H7 (cell line): Measurements from ENCODE around the gene PPFIA2. TPM values are rescaled to one million over a fixed set of nuclear protein-coding genes. Genes with fewer than 3 reads are reported as not detected.

ENCODE experiments used
- DNase-seq: peaks from one replicate; pipeline ENCODE4 v3.0.0; 2012
- H3K27me3 ChIP-seq: 2 replicates; pipeline ENCODE4 v1.6.0; 2011; ENCODE audit warnings: mild to moderate bottlenecking, low read length; ENCODE audit not compliant: control insufficient read depth, insufficient read depth
- H3K36me3 ChIP-seq: replicated peaks from 2 replicates; pipeline ENCODE4 v1.5.1; 2011; ENCODE audit warnings: low read length; ENCODE audit not compliant: control insufficient read depth, insufficient read depth
- H3K4me3 ChIP-seq: 2 replicates; pipeline ENCODE4 v1.5.1; 2011; ENCODE audit warnings: low read depth, mild to moderate bottlenecking, control low read depth, low read length, moderate library complexity; ENCODE audit not compliant: insufficient read depth
- total RNA-seq: library from RNA; depleted of rRNA; stranded (reverse); fragments of >200 nt; shearing (Covaris generic); gene quantifications from 2 replicates; pipeline ENCODE4 v1.2.3, GENCODE V29; 2014

The PPFIA2 gene
- total RNA-seq, 1 experiment from 2014 or later: 0.03 TPM

- Histone ChIP-seq H3K27me3 (no peaks in the 10 kb centered on the region), H3K36me3 (no peaks in the 10 kb centered on the region), H3K4me3 (no peak overlapping the region)
- DNase-seq: no peak
These were observed 212.3 kb downstream of the PPFIA2 start for GRCh38 chr12:81546811-81547210.

GRCh38 chr12:81543621-81544139, 215.5 kb downstream of the PPFIA2 start:
- H3K4me3 ChIP-seq: no peak overlapping the region
- DNase-seq: no peak

GRCh38 chr12:81542065-81543010, 216.8 kb downstream of the PPFIA2 start:
- no peak for DNase-seq
- Histone ChIP-seq H3K4me3 (no peak overlapping the region), H3K36me3 (no peaks in the 10 kb centered on the region), H3K27me3 (no peaks in the 10 kb centered on the region)

More at GRCh38 chr12:81543621-81544139, 215.5 kb downstream of the PPFIA2 start:
- H3K36me3 ChIP-seq: no peaks in the 10 kb centered on the region
- no peaks in the 10 kb centered on the region for H3K27me3 ChIP-seq

- no peak overlapping the region for H3K4me3 ChIP-seq
- no peaks in the 10 kb centered on the region for H3K27me3 ChIP-seq
- H3K36me3 ChIP-seq: no peaks in the 10 kb centered on the region
- DNase-seq: no peak
These were observed 218.0 kb downstream of the PPFIA2 start for GRCh38 chr12:81541121-81541520.

- H3K36me3 ChIP-seq: no peaks in the 10 kb centered on the region
- no peaks in the 10 kb centered on the region for H3K27me3 ChIP-seq
- H3K4me3 ChIP-seq: no peak overlapping the region
- no peak for DNase-seq
These were observed 219.9 kb downstream of the PPFIA2 start for GRCh38 chr12:81539279-81539678.

GRCh38 chr12:81533054-81533453, 226.1 kb downstream of the PPFIA2 start:
- H3K36me3 ChIP-seq: no peaks in the 10 kb centered on the region
- H3K27me3 ChIP-seq: no peaks in the 10 kb centered on the region
- no peak for DNase-seq
- H3K4me3 ChIP-seq: no peak overlapping the region

GRCh38 chr12:81530352-81530751, 228.8 kb downstream of the PPFIA2 start:
- no peak for DNase-seq
- Histone ChIP-seq H3K4me3 (no peak overlapping the region), H3K36me3 (no peaks in the 10 kb centered on the region), H3K27me3 (no peaks in the 10 kb centered on the region)

GRCh38 chr12:81520064-81520945, 238.8 kb downstream of the PPFIA2 start:
- H3K4me3 ChIP-seq: no peak overlapping the region
- H3K27me3 ChIP-seq: no peaks in the 10 kb centered on the region
- DNase-seq: no peak
- no peaks in the 10 kb centered on the region for H3K36me3 ChIP-seq

- no peak for DNase-seq
These were observed 240.5 kb downstream of the PPFIA2 start for GRCh38 chr12:81518638-81519037.

GRCh38 chr12:81517296-81517695, 241.9 kb downstream of the PPFIA2 start:
- H3K27me3 ChIP-seq: no peaks in the 10 kb centered on the region
- H3K36me3 ChIP-seq: no peaks in the 10 kb centered on the region
- H3K4me3 ChIP-seq: no peak overlapping the region
- no peak for DNase-seq

More at GRCh38 chr12:81518638-81519037, 240.5 kb downstream of the PPFIA2 start:
- no peaks in the 10 kb centered on the region for H3K36me3 ChIP-seq
- no peaks in the 10 kb centered on the region for H3K27me3 ChIP-seq
- no peak overlapping the region for H3K4me3 ChIP-seq

GRCh38 chr12:81502912-81503695, 256.0 kb downstream of the PPFIA2 start:
- Histone ChIP-seq H3K27me3 (no peaks in the 10 kb centered on the region), H3K36me3 (no peaks in the 10 kb centered on the region), H3K4me3 (no peak overlapping the region)
- no peak for DNase-seq

- no peak overlapping the region for H3K4me3 ChIP-seq
- no peaks in the 10 kb centered on the region for H3K27me3 ChIP-seq
- DNase-seq: no peak
- H3K36me3 ChIP-seq: no peaks in the 10 kb centered on the region
These were observed 258.4 kb downstream of the PPFIA2 start for GRCh38 chr12:81500788-81501187.

- DNase-seq: no peak
- Histone ChIP-seq H3K27me3 (no peaks in the 10 kb centered on the region), H3K4me3 (no peak overlapping the region), H3K36me3 (no peaks in the 10 kb centered on the region)
These were observed 259.3 kb downstream of the PPFIA2 start for GRCh38 chr12:81499809-81500208.

- no peak for DNase-seq
- no peak overlapping the region for H3K4me3 ChIP-seq
These were observed 266.9 kb downstream of the PPFIA2 start for GRCh38 chr12:81492131-81492720.

More at GRCh38 chr12:81492131-81492720, 266.9 kb downstream of the PPFIA2 start:
- no peaks in the 10 kb centered on the region for H3K27me3 ChIP-seq
- no peaks in the 10 kb centered on the region for H3K36me3 ChIP-seq
